Fibroblast of mammary gland (primary cell): ENCODE data around the gene ZNF397.

Source experiments
- DNase-seq: peaks from one replicate; pipeline ENCODE4 v3.0.0-alpha.2; 2010; ENCODE audit warnings: low read depth
- H3K4me3 ChIP-seq: 2 replicates; pipeline ENCODE4 v1.5.1; 2011; ENCODE audit warnings: low read depth, mild to moderate bottlenecking, low read length, moderate library complexity; ENCODE audit not compliant: control insufficient read depth
- CTCF ChIP-seq: conservative IDR thresholded peaks from 2 replicates; pipeline ENCODE4 v1.5.1; 2011; ENCODE audit warnings: low read depth, low read length, inconsistent platforms; ENCODE audit not compliant: control insufficient read depth, insufficient read depth

ZNF397 gene

DNA sequence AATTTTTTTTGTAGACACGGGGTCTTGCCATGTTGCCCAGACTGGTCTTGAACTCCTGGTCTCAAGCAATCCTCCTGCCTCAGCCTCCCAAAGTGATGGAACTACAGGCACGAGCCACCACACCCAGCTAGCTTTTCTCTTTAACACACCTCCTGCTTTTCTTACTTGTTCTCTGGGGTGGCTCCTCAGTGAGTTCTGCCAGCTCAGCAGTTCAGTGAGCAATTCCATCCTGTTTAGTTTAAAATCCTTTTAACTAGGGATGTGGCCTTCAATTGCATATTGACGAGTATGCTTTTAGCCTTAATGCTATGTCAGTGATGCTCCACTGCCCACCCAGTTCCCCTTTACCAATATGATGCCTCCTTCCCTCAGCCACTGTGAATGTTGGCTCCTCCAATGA, 16.1 kb downstream of the ZNF397 start:
- no peak for TF ChIP-seq CTCF
- DNase-seq, result no peak
- H3K4me3 ChIP-seq, result no peak overlapping the region

DNA sequence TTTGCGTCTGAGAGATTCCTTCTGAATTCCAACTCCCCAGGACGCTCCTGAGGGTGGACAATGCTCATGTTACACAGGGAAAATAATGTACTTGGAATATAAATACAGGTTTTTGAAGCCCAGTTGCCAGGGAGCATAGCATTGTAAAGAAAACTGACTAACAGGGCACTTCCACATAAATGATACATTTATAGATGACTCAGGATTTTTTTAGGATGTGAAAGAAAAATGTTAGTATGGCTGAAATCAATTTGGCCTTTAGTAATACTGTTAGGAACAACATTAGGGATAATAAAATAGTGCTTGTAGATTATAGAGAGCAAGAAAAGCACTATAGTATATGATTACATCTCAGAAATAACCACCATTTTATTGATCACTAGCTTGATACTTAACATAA, 23.6 kb downstream of the ZNF397 start:
- DNase-seq, result no peak
- no peak overlapping the region for H3K4me3 ChIP-seq
- no peak for TF ChIP-seq CTCF

DNA sequence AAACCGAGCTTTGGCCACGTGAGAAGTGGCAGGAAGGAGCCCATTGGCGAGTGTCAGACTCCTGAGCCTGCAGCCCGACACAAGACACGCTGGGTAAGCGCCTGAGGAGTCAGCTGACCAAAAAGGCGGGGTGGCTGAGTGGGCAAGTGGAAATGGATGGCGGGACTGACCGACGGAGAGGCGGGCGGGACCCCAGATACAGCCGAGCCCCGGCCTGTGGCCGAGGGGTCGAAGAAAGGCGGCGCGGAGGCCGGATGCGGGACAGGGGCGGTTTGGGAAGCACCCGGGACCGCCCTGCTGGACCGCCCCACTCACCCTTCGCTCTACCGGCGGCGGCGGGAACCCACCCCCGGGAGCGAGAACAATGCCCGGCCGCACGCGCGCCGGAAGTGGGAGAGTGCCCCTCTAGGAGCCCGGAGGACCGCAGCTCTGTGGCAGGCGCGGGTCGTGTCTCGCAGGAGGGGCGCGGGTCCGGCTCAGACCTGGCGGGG, 26.4 kb downstream of the ZNF397 start:
- TF ChIP-seq CTCF, result no peak
- DNase-seq, result peak; percentile 34
- H3K4me3 ChIP-seq, result peak overlapping the region; percentile 36

GRCh38 chr18:35267809-35268208, 27.0 kb downstream of the ZNF397 start:
- DNase-seq, result no peak
- TF ChIP-seq CTCF, result no peak
- peak overlapping the region; percentile 36 for H3K4me3 ChIP-seq

DNA sequence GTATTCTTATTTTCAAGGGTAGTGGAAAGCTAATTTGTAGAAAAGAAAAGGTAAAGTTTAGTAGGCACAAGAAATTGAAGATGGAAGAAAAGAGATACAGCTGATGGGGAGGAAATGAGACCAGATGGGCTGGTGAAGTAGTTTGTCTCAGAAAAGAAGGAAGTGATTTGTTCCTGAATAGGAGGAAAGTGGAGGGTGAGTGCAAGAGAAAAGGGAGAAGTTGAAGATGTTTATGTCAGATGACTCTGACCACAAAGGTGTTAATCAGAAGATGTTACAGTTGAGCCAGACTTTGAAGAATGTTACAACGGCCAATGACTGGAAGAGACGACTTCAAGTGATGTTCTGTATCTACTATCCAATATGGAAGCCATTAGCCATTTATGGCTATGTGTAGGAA, 28.0 kb downstream of the ZNF397 start:
- H3K4me3 ChIP-seq, result no peak overlapping the region
- DNase-seq, result no peak
- no peak for TF ChIP-seq CTCF

DNA sequence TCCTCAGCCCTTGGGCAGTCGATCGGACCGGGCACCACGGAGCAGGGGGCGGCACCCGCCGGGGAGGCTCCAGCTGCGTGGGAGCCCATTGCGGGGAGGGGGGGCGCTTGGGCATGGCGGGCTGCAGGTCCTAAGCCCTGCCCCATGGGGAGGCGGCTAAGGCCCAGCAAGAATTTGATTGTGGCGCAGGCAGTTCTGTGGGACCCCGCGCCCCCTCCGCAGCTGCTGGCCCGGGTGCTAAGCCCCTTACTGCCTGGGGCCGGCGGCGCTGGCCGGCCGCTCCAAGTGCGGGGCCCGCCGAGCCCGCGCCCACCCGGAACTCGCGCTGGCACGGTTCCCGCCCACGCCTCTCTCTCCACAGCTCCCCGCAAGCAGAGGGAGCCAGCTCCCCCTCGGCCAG, 30.8 kb downstream of the ZNF397 start:
- no peak for TF ChIP-seq CTCF
- H3K4me3 ChIP-seq, result no peak overlapping the region
- DNase-seq, result no peak

DNA sequence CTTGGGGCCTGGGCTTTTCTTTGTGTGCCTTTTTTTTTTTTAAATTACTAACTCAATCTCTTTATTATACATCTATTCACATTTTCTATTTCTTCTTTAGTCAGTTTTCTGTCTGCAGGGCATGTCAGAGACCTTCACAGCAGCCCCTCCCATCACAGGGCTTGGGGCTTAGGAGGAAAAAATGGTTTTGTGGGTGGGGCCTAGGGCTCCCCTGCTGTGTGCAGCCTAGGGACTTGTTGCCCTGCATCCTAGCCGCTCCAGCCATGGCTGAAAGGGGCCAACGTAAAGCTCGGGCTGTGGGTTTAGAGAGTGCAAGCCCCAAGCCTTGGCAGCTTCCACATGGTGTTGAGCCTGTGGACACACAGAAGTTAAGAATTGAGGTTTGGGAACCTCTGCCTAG, 35.4 kb downstream of the ZNF397 start:
- no peak overlapping the region for H3K4me3 ChIP-seq
- no peak for DNase-seq
- no peak for TF ChIP-seq CTCF
